ENCODE results near the gene SDHD. TPM values are rescaled to one million over a fixed set of nuclear protein-coding genes. Genes with fewer than 3 reads are reported as not detected.

Gene SDHD
- total and polyA plus RNA-seq, 8 donors: 28.5 to 53.1 (median 39.7) TPM

DNA sequence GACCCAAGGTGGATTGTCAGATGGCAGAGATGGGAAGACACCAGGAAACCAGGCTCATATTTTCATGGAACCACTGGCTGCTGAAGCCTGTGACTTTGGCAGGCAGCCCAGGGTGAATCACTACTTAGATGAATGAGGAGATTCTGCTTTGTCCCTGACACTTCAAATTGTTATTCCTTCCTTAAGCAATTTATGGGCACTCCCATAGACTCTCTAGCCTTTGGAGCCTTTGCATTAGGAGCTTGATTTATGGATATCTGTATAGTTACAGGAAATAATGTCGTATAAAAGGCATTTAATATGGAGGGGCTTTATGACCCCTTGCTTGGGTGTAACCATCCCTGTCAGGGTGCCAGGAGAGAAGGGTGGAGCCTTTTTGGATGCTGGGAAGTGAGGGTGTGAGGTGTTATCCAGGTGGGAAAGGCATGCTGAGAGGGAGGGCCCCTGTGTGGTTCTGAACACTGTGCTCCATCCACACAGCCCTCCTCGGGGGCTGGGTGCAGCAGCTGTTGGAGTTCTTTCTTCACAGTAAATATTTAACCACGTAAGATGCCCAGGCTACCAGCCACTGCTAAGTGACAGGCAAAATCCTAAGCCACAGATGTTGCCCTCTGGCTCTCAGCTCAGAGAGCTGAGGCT is 41.9 kb downstream of the SDHD start:
- DNase-seq (peak in 1 of 6 donors; percentile 21), ATAC-seq (peak in 3 of 4 donors; percentile 36 to 75 (median 41)), FAIRE-seq (no peak)
- WGBS, 2 donors: 51 to 54% methylated on average over 3 of the region's 3 CpGs
- no peak overlapping the region for H3K4me3 ChIP-seq
- H3K27ac ChIP-seq: no peak overlapping the region
- intact Hi-C loops (cut with DNase I): no loop called here
- H3K27me3 ChIP-seq: no peaks in the 10 kb centered on the region
- no peaks in the 10 kb centered on the region for H3K4me1 ChIP-seq
- H3K9me3 ChIP-seq: no peaks in the 10 kb centered on the region
- no peaks in the 10 kb centered on the region for H3K36me3 ChIP-seq
- TF ChIP-seq, protein P1, sequence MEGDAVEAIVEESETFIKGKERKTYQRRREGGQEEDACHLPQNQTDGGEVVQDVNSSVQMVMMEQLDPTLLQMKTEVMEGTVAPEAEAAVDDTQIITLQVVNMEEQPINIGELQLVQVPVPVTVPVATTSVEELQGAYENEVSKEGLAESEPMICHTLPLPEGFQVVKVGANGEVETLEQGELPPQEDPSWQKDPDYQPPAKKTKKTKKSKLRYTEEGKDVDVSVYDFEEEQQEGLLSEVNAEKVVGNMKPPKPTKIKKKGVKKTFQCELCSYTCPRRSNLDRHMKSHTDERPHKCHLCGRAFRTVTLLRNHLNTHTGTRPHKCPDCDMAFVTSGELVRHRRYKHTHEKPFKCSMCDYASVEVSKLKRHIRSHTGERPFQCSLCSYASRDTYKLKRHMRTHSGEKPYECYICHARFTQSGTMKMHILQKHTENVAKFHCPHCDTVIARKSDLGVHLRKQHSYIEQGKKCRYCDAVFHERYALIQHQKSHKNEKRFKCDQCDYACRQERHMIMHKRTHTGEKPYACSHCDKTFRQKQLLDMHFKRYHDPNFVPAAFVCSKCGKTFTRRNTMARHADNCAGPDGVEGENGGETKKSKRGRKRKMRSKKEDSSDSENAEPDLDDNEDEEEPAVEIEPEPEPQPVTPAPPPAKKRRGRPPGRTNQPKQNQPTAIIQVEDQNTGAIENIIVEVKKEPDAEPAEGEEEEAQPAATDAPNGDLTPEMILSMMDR (IDR thresholded peaks at IDR 0.05): no peak

DNA sequence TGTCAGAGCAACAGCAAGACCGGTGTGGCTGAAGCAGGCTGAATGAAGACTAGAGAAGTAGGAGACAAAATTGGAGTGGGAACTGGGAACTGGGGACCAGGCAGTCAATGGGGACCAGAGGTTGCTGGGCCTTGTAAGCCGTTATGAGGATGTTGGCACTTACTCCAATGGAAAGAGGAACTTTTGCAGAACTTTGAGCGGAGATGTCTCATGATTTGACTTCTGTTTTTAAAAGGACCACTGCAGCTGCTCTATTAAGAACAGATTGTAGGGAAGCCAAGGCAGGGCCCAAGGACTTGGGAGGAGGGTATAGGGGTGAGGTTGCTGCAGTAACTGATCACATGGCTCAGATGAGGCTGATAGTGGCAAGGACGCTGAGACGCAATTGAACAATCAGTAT is 43.0 kb downstream of the SDHD start:
- H3K4me3 ChIP-seq: no peak overlapping the region
- H3K9me3 ChIP-seq: no peaks in the 10 kb centered on the region
- peak in 1 of 6 donors; percentile 29 for DNase-seq
- peak in 2 of 4 donors; percentile 49 to 77 for ATAC-seq
- 83 to 84% methylated on average over 5 of the region's 5 CpGs for WGBS, 2 donors
- TF ChIP-seq, protein P1 (IDR thresholded peaks at IDR 0.05): no peak
- no peak for FAIRE-seq
- no peak overlapping the region for H3K27ac ChIP-seq
- intact Hi-C loops (cut with DNase I): no loop called here
- H3K27me3 ChIP-seq: no peaks in the 10 kb centered on the region
- no peaks in the 10 kb centered on the region for H3K4me1 ChIP-seq
- H3K36me3 ChIP-seq: no peaks in the 10 kb centered on the region

DNA sequence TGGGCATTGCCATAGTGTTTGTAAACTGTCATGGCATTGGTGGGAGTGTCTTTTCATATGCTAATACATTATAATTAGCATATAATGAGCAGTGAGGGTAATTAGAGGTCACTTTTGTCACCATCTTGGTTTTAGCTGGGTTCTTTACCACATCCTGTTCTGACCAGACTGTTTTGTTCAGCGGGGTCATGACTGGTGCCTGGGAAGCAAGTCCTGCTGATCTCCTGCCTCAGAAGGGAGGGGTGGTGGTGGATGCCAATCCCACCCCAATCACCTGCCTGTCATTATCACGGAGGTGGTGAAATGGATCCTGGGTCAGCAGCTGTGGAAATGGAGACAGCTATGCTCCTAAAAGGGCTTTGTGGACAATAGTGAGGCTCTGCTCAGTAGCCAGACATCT is 46.1 kb downstream of the SDHD start:
- Histone ChIP-seq H3K27ac (no peak overlapping the region), H3K36me3 (no peaks in the 10 kb centered on the region), H3K27me3 (no peaks in the 10 kb centered on the region), H3K4me3 (no peak overlapping the region), H3K4me1 (no peaks in the 10 kb centered on the region), H3K9me3 (no peaks in the 10 kb centered on the region)
- DNase-seq (no peak), ATAC-seq (no peak), FAIRE-seq (no peak)
- intact Hi-C loops (cut with DNase I): no loop called here
- TF ChIP-seq, protein P1 (IDR thresholded peaks at IDR 0.05): no peak
- WGBS, 2 donors: 72 to 77% methylated on average over 2 of the region's 2 CpGs

DNA sequence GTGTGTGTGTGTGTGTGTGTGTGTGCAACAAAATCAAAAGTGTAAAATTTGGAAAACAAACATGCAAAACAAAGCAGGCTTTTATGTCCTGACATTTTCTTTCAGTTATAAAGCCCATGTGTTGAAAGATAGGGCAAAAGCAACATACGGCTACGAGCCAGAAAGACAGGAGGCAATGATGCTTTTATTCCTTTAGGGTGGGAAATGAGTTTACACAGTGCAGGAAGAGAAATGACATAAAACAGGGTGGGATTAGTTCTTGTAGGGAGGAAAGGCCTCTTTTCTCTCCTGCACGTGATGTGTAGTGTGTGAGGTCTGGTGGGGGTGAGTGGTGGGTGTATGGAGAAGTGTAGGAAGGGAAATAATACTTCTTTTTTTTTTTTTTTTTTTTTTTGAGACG is 47.8 kb downstream of the SDHD start:
- Histone ChIP-seq H3K9me3 (no peaks in the 10 kb centered on the region), H3K27me3 (no peaks in the 10 kb centered on the region), H3K4me1 (no peaks in the 10 kb centered on the region), H3K27ac (no peak overlapping the region), H3K36me3 (no peaks in the 10 kb centered on the region), H3K4me3 (no peak overlapping the region)
- no peak for FAIRE-seq
- 93% methylated on average over 3 of the region's 4 CpGs for WGBS, 2 donors
- ATAC-seq: no peak
- intact Hi-C loops (cut with DNase I): no loop called here
- TF ChIP-seq, protein P1 (IDR thresholded peaks at IDR 0.05): no peak
- DNase-seq: no peak

DNA sequence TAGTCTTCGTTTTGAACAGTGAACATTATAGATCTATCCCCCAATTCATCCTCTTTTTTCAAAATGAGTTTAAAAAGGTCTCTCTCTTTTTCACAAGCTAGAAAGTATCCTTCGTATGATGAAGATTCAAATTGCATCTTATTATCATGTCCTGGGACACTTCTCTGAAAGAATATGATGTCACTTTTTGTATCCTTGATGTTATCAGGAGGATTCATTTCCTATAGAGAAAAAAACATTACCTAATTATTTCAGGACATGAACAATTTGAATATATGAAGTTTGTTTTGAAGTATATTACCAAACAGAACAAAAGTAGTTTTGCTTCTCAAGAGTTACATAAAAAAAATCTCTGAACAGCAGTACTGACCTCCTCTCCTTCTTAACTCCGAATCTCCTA is 56.9 kb downstream of the SDHD start:
- WGBS, 2 donors: 86 to 88% methylated on average over 3 of the region's 3 CpGs
- H3K27ac ChIP-seq: no peak overlapping the region
- no peak overlapping the region for H3K4me3 ChIP-seq
- DNase-seq (no peak), ATAC-seq (no peak), FAIRE-seq (no peak)
- no peaks in the 10 kb centered on the region for H3K27me3 ChIP-seq
- no peaks in the 10 kb centered on the region for H3K4me1 ChIP-seq
- TF ChIP-seq, protein P1 (IDR thresholded peaks at IDR 0.05): no peak
- intact Hi-C loops (cut with DNase I): no loop called here
- no peaks in the 10 kb centered on the region for H3K36me3 ChIP-seq
- no peaks in the 10 kb centered on the region for H3K9me3 ChIP-seq
